HepG2 (cell line): ENCODE results near the gene RAB18.

ENCODE experiments used
- POLR2A ChIP-seq, 2 experiments: IDR thresholded peaks; 2 replicates each; pipeline ENCODE4 v1.6.1; 2011; ENCODE audit warnings: low read depth in 2 of 2, low read length in 2 of 2, mild to moderate bottlenecking in 1 of 2, moderate library complexity in 1 of 2; ENCODE audit not compliant: insufficient read depth in 1 of 2
- RELA ChIP-seq: sonication (generic); formaldehyde crosslinking; IDR thresholded peaks from 2 replicates; pipeline ENCODE4 v1.4.0; 2020; ENCODE audit warnings: missing genetic modification reagents
- ZNF430 ChIP-seq: sonication (generic); formaldehyde crosslinking; IDR thresholded peaks from 2 replicates; pipeline ENCODE4 v1.9.0; 2021; ENCODE audit warnings: mild to moderate bottlenecking, missing genetic modification reagents
- ZNF431 ChIP-seq: sonication (generic); formaldehyde crosslinking; IDR thresholded peaks from 2 replicates; pipeline ENCODE4 v1.9.0; 2022; ENCODE audit warnings: missing genetic modification reagents, low read depth, mild to moderate bottlenecking, borderline replicate concordance
- TF ChIP-seq, protein P1 (sequence below): sonication (generic); formaldehyde crosslinking; IDR thresholded peaks from 2 replicates; pipeline ENCODE4 v1.4.0; 2020; ENCODE audit warnings: mild to moderate bottlenecking, missing genetic modification reagents, borderline replicate concordance
- TF ChIP-seq, protein P2 (sequence below): IDR thresholded peaks from 2 replicates; pipeline ENCODE4 v1.6.1; 2012; ENCODE audit warnings: low read depth, low read length, improper control_type of control experiment
- TF ChIP-seq, protein P3 (sequence below): sonication (generic); formaldehyde crosslinking; IDR thresholded peaks from 2 replicates; pipeline ENCODE4 v1.5.0; 2020; ENCODE audit warnings: mild to moderate bottlenecking, missing genetic modification reagents, moderate library complexity

DNA sequence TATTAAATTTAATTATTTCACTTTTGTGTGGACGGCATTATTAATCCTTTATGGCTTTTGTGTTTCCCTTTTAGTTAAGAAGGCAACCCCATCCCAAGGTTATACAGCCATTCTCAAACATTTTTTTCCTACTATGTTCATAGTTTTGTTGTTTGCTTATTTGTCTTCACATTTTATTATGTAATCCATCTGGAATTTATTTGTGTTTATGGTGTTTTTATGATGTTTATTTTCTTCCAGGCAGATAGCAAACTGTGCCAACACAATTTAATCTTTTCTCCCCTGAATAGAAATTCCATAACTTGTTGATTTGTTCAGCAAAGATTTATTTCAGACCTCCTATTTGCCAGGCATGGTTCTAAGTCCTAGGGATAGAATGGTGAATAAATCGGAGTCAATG lies 42.9 kb downstream of the RAB18 start:
- TF ChIP-seq, protein P1, sequence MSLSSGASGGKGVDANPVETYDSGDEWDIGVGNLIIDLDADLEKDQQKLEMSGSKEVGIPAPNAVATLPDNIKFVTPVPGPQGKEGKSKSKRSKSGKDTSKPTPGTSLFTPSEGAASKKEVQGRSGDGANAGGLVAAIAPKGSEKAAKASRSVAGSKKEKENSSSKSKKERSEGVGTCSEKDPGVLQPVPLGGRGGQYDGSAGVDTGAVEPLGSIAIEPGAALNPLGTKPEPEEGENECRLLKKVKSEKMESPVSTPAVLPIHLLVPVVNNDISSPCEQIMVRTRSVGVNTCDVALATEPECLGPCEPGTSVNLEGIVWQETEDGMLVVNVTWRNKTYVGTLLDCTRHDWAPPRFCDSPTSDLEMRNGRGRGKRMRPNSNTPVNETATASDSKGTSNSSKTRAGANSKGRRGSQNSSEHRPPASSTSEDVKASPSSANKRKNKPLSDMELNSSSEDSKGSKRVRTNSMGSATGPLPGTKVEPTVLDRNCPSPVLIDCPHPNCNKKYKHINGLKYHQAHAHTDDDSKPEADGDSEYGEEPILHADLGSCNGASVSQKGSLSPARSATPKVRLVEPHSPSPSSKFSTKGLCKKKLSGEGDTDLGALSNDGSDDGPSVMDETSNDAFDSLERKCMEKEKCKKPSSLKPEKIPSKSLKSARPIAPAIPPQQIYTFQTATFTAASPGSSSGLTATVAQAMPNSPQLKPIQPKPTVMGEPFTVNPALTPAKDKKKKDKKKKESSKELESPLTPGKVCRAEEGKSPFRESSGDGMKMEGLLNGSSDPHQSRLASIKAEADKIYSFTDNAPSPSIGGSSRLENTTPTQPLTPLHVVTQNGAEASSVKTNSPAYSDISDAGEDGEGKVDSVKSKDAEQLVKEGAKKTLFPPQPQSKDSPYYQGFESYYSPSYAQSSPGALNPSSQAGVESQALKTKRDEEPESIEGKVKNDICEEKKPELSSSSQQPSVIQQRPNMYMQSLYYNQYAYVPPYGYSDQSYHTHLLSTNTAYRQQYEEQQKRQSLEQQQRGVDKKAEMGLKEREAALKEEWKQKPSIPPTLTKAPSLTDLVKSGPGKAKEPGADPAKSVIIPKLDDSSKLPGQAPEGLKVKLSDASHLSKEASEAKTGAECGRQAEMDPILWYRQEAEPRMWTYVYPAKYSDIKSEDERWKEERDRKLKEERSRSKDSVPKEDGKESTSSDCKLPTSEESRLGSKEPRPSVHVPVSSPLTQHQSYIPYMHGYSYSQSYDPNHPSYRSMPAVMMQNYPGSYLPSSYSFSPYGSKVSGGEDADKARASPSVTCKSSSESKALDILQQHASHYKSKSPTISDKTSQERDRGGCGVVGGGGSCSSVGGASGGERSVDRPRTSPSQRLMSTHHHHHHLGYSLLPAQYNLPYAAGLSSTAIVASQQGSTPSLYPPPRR (CRISPR knock-in tag): no peak
- TF ChIP-seq, protein P2, sequence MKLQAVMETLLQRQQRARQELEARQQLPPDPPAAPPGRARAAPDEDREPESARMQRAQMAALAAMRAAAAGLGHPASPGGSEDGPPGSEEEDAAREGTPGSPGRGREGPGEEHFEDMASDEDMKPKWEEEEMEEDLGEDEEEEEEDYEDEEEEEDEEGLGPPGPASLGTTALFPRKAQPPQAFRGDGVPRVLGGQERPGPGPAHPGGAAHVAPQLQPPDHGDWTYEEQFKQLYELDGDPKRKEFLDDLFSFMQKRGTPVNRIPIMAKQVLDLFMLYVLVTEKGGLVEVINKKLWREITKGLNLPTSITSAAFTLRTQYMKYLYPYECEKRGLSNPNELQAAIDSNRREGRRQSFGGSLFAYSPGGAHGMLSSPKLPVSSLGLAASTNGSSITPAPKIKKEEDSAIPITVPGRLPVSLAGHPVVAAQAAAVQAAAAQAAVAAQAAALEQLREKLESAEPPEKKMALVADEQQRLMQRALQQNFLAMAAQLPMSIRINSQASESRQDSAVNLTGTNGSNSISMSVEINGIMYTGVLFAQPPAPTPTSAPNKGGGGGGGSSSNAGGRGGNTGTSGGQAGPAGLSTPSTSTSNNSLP: no peak
- TF ChIP-seq ZNF430 (CRISPR knock-in tag) (no peak), ZNF431 (CRISPR knock-in tag) (no peak), RELA (no peak), POLR2A (IDR thresholded peaks at IDR 0.05; ENCODE audit: insufficient read depth in 1 of 2, low read depth in 2 of 2, low read length in 2 of 2) (no peak)
- TF ChIP-seq, protein P3, sequence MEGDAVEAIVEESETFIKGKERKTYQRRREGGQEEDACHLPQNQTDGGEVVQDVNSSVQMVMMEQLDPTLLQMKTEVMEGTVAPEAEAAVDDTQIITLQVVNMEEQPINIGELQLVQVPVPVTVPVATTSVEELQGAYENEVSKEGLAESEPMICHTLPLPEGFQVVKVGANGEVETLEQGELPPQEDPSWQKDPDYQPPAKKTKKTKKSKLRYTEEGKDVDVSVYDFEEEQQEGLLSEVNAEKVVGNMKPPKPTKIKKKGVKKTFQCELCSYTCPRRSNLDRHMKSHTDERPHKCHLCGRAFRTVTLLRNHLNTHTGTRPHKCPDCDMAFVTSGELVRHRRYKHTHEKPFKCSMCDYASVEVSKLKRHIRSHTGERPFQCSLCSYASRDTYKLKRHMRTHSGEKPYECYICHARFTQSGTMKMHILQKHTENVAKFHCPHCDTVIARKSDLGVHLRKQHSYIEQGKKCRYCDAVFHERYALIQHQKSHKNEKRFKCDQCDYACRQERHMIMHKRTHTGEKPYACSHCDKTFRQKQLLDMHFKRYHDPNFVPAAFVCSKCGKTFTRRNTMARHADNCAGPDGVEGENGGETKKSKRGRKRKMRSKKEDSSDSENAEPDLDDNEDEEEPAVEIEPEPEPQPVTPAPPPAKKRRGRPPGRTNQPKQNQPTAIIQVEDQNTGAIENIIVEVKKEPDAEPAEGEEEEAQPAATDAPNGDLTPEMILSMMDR (CRISPR knock-in tag): no peak
